Measurements from ENCODE around the gene LGALS8. TPM values are rescaled to one million over a fixed set of nuclear protein-coding genes. Genes with fewer than 3 reads are reported as not detected.

Gene LGALS8
- total RNA-seq, 1 donor from 2014 or later, result 42.4 TPM

GRCh38 chr1:236550961-236551851 is 27.4 kb downstream of the LGALS8 start:
- DNase-seq (ENCODE audit: extremely low spot score, unreplicated experiment), result no peak
- no peak overlapping the region for H3K4me3 Mint-ChIP-seq
- no peaks in the 10 kb centered on the region for H3K27me3 Mint-ChIP-seq
- H3K27ac Mint-ChIP-seq, result no peak overlapping the region
- H3K36me3 Mint-ChIP-seq, result peaks cover 31% of the 10 kb centered on the region
- no peak for TF ChIP-seq CTCF (conservative IDR thresholded peaks at IDR 0.05)
- no peaks in the 10 kb centered on the region for H3K4me1 Mint-ChIP-seq (ENCODE audit: unreplicated experiment)
- no peaks in the 10 kb centered on the region for H3K9me3 Mint-ChIP-seq

- TF ChIP-seq CTCF (conservative IDR thresholded peaks at IDR 0.05), result no peak
- no peak for DNase-seq (ENCODE audit: extremely low spot score, unreplicated experiment)
- H3K9me3 Mint-ChIP-seq, result no peaks in the 10 kb centered on the region
- H3K27me3 Mint-ChIP-seq, result no peaks in the 10 kb centered on the region
- H3K27ac Mint-ChIP-seq, result no peak overlapping the region
- no peak overlapping the region for H3K4me3 Mint-ChIP-seq
- peaks cover 27% of the 10 kb centered on the region for H3K36me3 Mint-ChIP-seq
- H3K4me1 Mint-ChIP-seq (ENCODE audit: unreplicated experiment), result no peaks in the 10 kb centered on the region
Measured at GRCh38 chr1:236552096-236552495, 28.3 kb downstream of the LGALS8 start.

- Mint-ChIP-seq H3K9me3 (no peaks in the 10 kb centered on the region), H3K4me1 (ENCODE audit: unreplicated experiment) (no peaks in the 10 kb centered on the region), H3K27me3 (no peaks in the 10 kb centered on the region), H3K36me3 (peaks cover 27% of the 10 kb centered on the region), H3K4me3 (no peak overlapping the region), H3K27ac (no peak overlapping the region)
- TF ChIP-seq CTCF (conservative IDR thresholded peaks at IDR 0.05), result no peak
- DNase-seq (ENCODE audit: extremely low spot score, unreplicated experiment), result no peak
Measured at GRCh38 chr1:236552901-236553300, 29.1 kb downstream of the LGALS8 start.

- H3K27ac Mint-ChIP-seq, result no peak overlapping the region
- H3K9me3 Mint-ChIP-seq, result no peaks in the 10 kb centered on the region
- no peaks in the 10 kb centered on the region for H3K4me1 Mint-ChIP-seq (ENCODE audit: unreplicated experiment)
- TF ChIP-seq CTCF (conservative IDR thresholded peaks at IDR 0.05), result no peak
- peaks cover 27% of the 10 kb centered on the region for H3K36me3 Mint-ChIP-seq
- H3K27me3 Mint-ChIP-seq, result no peaks in the 10 kb centered on the region
- no peak for DNase-seq (ENCODE audit: extremely low spot score, unreplicated experiment)
- no peak overlapping the region for H3K4me3 Mint-ChIP-seq
Measured at GRCh38 chr1:236553370-236553769, 29.6 kb downstream of the LGALS8 start.

GRCh38 chr1:236556606-236557005 is 32.8 kb downstream of the LGALS8 start:
- no peaks in the 10 kb centered on the region for H3K27me3 Mint-ChIP-seq
- no peak overlapping the region for H3K4me3 Mint-ChIP-seq
- no peak for TF ChIP-seq CTCF (conservative IDR thresholded peaks at IDR 0.05)
- no peak for DNase-seq (ENCODE audit: extremely low spot score, unreplicated experiment)
- no peaks in the 10 kb centered on the region for H3K9me3 Mint-ChIP-seq
- no peak overlapping the region for H3K27ac Mint-ChIP-seq
- no peaks in the 10 kb centered on the region for H3K4me1 Mint-ChIP-seq (ENCODE audit: unreplicated experiment)
- H3K36me3 Mint-ChIP-seq, result peaks cover 14% of the 10 kb centered on the region
